Heart right ventricle (tissue), 16 donors: ENCODE results near the gene FAM120B. TPM values are rescaled to one million over a fixed set of nuclear protein-coding genes. Genes with fewer than 3 reads are reported as not detected.

Source experiments
- ATAC-seq, 8 donors: fragments of 200-7000 bp; cut with Tn5 transposase; one replicate each; pipeline ENCODE4 v1.9.1; 2020; ENCODE audit warnings: mild to moderate bottlenecking in 8 of 8, moderate library complexity in 8 of 8, moderate number of reproducible peaks in 1 of 8
- DNase-seq, 2 donors: peaks; one replicate each; pipeline ENCODE4 v3.0.0-alpha.2; 2020
- H3K27ac ChIP-seq, 10 donors: fragments of 200-600 bp; sonication (generic) in 2 of 10; one replicate each; pipeline versions ENCODE4 v1.5.0 to v1.8.0; 2020 to 2022; ENCODE audit warnings: mild to moderate bottlenecking in 3 of 10
- H3K27me3 ChIP-seq, 7 donors: fragments of 200-600 bp; one replicate each; pipeline ENCODE4 v1.8.0; 2021 to 2022; ENCODE audit warnings: mild to moderate bottlenecking in 2 of 7
- H3K36me3 ChIP-seq, 9 donors: fragments of 200-600 bp; sonication (generic) in 1 of 9; one replicate each; pipeline versions ENCODE4 v1.5.0 to v1.8.0; 2020 to 2022; ENCODE audit warnings: mild to moderate bottlenecking in 2 of 9
- H3K4me1 ChIP-seq, 9 donors: fragments of 200-600 bp; sonication (generic) in 1 of 9; one replicate each; pipeline versions ENCODE4 v1.5.0 to v1.8.0; 2020 to 2022; ENCODE audit warnings: mild to moderate bottlenecking in 4 of 9
- H3K4me3 ChIP-seq, 10 donors: fragments of 200-600 bp; sonication (generic) in 2 of 10; one replicate each; pipeline versions ENCODE4 v1.5.0 to v1.8.0; 2020 to 2022; ENCODE audit warnings: mild to moderate bottlenecking in 7 of 10, moderate library complexity in 2 of 10
- H3K9me3 ChIP-seq, 11 donors: fragments of 200-600 bp in 10 of 11; sonication (generic) in 2 of 11; one replicate each; pipeline versions ENCODE4 v1.5.0 to v1.8.0; 2013 to 2022; ENCODE audit warnings: mild to moderate bottlenecking in 2 of 11, control low read depth in 1 of 11, moderate library complexity in 1 of 11
- WGBS, 2 donors: extraction: QIAGEN DNeasy Blood & Tissue Kit; methylation state at CpG; one replicate each; pipeline ENCODE4 v1.1.7; 2013; ENCODE audit warnings: inconsistent platforms in 1 of 2; 5-methylcytosine and 5-hydroxymethylcytosine counted together
- intact Hi-C, 10 donors: fragments of 100-400 bp; cut with DNase I; formaldehyde crosslinking; loops; one replicate each; pipeline versions ENCODE4 v1.11.1 to v1.14.2; 2022
- polyA plus RNA-seq, 2 donors: library from polyadenylated mRNA; stranded (reverse); fragments of 200-250 nt; gene quantifications; one replicate each; pipeline ENCODE4 v1.2.3, GENCODE V29; 2013
- total RNA-seq, 10 donors: library from RNA; stranded (reverse); fragmentation: NEBNext Ultra II Directional in 3 of 10; extraction: Animal tissue kit (Norgen Biotek cat#: 25700) in 3 of 10; gene quantifications; one replicate each; pipeline versions ENCODE4 v1.2.1 to v1.2.4, GENCODE V29; 2021 to 2023
- TF ChIP-seq, protein P1 (sequence below), 9 donors: fragments of 200-600 bp; sonication (generic) in 2 of 9; IDR thresholded peaks; one replicate each; pipeline versions ENCODE4 v1.5.0 to v1.8.0; 2021 to 2022; ENCODE audit warnings: antibody characterized with exemption in 9 of 9, mild to moderate bottlenecking in 5 of 9, moderate library complexity in 1 of 9
- donor health status: Arrhythmogenic right ventricular cardiomyopathy.
- donor health status: ischemic (EF 13 %, LVEDD 7.1; RV severe dilation, severe dysfunction).
- donor health status: healthy with polysubstance abuse.
- donor health status: DM: no; HTN: yes; CAD: no.
- donor health status: DM: no; HTN: no; CAD: no.
- donor health status: ischemic (EF 25% LVEDD 6.9; RV normal size, moderate dysfunction).
- donor health status: ischemic (EF 25% LVEDD 5.7; RV mildly dilated, moderate dysfunction).
- donor health status: healthy.
- donor health status: DM: yes; HTN: yes; CAD: no.
- donor health status: Ischemic cardiomyopathy.
- donor health status: ischemic (EF 35%, LVEDD 5.7; RV mildly dilated, moderate dysfunction).
- donor health status: nonischemic (EF 11% LVEDD 7.7; RV severe dilation, severe dysfunction).
- donor health status: DM: yes; HTN: yes; CAD: no.
- donor health status: PGD.
- donor health status: ischemic (EF 29% LVEDD 5.4; RV normal size, mild dysfunction).
- donor health status: nonischemic (EF 23%, LVEDD 6.1; RV moderate dilation, normal function).

The FAM120B gene
- total and polyA plus RNA-seq, 12 donors = 7.7 to 31.0 (median 23.9) TPM

- DNase-seq = no peak
- Histone ChIP-seq H3K36me3 (no peaks in the 10 kb centered on the region), H3K27ac (no peak overlapping the region), H3K4me3 (no peak overlapping the region), H3K4me1 (peaks cover 4 to 29% (median 22%) of the 10 kb centered on the region in 9 donors), H3K9me3 (no peaks in the 10 kb centered on the region), H3K27me3 (no peaks in the 10 kb centered on the region)
- TF ChIP-seq, protein P1, sequence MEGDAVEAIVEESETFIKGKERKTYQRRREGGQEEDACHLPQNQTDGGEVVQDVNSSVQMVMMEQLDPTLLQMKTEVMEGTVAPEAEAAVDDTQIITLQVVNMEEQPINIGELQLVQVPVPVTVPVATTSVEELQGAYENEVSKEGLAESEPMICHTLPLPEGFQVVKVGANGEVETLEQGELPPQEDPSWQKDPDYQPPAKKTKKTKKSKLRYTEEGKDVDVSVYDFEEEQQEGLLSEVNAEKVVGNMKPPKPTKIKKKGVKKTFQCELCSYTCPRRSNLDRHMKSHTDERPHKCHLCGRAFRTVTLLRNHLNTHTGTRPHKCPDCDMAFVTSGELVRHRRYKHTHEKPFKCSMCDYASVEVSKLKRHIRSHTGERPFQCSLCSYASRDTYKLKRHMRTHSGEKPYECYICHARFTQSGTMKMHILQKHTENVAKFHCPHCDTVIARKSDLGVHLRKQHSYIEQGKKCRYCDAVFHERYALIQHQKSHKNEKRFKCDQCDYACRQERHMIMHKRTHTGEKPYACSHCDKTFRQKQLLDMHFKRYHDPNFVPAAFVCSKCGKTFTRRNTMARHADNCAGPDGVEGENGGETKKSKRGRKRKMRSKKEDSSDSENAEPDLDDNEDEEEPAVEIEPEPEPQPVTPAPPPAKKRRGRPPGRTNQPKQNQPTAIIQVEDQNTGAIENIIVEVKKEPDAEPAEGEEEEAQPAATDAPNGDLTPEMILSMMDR (IDR thresholded peaks at IDR 0.05) = no peak
- no peak for ATAC-seq
- 91 to 93% methylated on average over 17 of the region's 17 CpGs for WGBS, 2 donors
- intact Hi-C loops = loop anchor here in 2 of 10 donors (10.0 kb wide), 2 partner anchors 105 to 125 kb away; no protein-coding TSS in a partner anchor
Observed at GRCh38 chr6:170269846-170270541, 36.6 kb upstream of the FAM120B start.

- no peak overlapping the region for H3K27ac ChIP-seq
- no peaks in the 10 kb centered on the region for H3K9me3 ChIP-seq
- TF ChIP-seq, protein P1 (IDR thresholded peaks at IDR 0.05) = no peak
- DNase-seq (no peak), ATAC-seq (no peak)
- H3K4me1 ChIP-seq = peaks cover 3 to 31% (median 23%) of the 10 kb centered on the region in 9 donors
- 92 to 95% methylated on average over 19 of the region's 19 CpGs for WGBS, 2 donors
- H3K27me3 ChIP-seq = no peaks in the 10 kb centered on the region
- intact Hi-C loops = loop anchor here in 2 of 10 donors (10.0 kb wide), 2 partner anchors 106 to 126 kb away; no protein-coding TSS in a partner anchor
- H3K4me3 ChIP-seq = no peak overlapping the region
- no peaks in the 10 kb centered on the region for H3K36me3 ChIP-seq
Observed at GRCh38 chr6:170270984-170271593, 35.5 kb upstream of the FAM120B start.

DNA sequence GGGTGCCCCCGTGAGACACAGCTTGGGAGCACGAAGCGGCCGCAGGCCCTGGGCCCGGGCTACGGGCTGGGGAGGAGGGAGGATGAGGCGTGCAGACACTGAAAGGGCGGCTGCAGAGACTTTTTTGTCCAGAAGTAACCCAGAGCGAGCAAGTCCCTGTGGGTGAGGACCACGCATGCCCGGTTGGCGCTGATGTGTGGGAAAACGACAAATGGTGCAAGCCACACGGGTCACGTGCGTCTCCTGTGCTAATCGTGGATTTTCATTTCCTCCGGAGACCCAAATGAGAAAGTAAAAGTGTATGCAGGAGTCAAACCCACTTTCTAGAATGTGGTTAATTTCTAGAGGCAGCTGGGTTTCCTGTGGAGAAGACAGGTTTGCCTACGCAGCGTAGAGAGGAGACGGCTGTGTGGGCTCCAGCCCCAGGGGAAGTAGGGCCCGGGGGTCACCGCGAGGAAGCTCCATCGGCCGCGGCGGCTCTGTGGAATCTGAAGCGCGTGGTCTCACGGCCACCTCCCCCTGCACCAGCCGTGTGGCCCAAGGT, 34.7 kb upstream of the FAM120B start:
- peaks cover 6 to 34% (median 26%) of the 10 kb centered on the region in 9 donors for H3K4me1 ChIP-seq

More for the DNA sequence above, 34.7 kb upstream of the FAM120B start:
- Histone ChIP-seq H3K9me3 (no peaks in the 10 kb centered on the region), H3K27ac (peak overlapping the region in 1 of 10 donors; percentile 56), H3K36me3 (no peaks in the 10 kb centered on the region), H3K27me3 (no peaks in the 10 kb centered on the region), H3K4me3 (peak overlapping the region in 4 of 10 donors; percentile 11 to 49 (median 18))
- no peak for ATAC-seq
- DNase-seq = peak in 1 of 2 donors; percentile 48
- TF ChIP-seq, protein P1 (IDR thresholded peaks at IDR 0.05) = no peak
- intact Hi-C loops = loop anchor here in 2 of 10 donors (10.0 kb wide), 2 partner anchors 107 to 127 kb away; no protein-coding TSS in a partner anchor
- 83 to 86% methylated on average over 32 of the region's 32 CpGs for WGBS, 2 donors
